GM23338 (cell line): Measurements from ENCODE around the gene SERPINB12. TPM values are rescaled to one million over a fixed set of nuclear protein-coding genes. Genes with fewer than 3 reads are reported as not detected.

Experiments used
- ATAC-seq: fragments of 200-7000 bp; cut with Tn5 transposase; 3 replicates; pipeline ENCODE4 v1.9.1; 2020
- DNase-seq: peaks from one replicate; pipeline ENCODE4 v3.0.0-alpha.2; 2015; ENCODE audit warnings: low spot score
- H2AFZ ChIP-seq: fragments of 200-600 bp; sonication (generic); 2 replicates; pipeline ENCODE4 v1.8.0; 2016; ENCODE audit warnings: antibody characterized with exemption, mild to moderate bottlenecking, moderate library complexity
- H3F3A ChIP-seq: fragments of 200-600 bp; sonication (generic); replicated peaks from 2 replicates; pipeline ENCODE4 v1.8.0; 2017; ENCODE audit warnings: antibody characterized with exemption, mixed run types, low read depth
- H3K27ac ChIP-seq: fragments of 200-600 bp; sonication (generic); 2 replicates; pipeline ENCODE4 v1.6.1; 2016; ENCODE audit warnings: low read depth
- H3K27me3 ChIP-seq: fragments of 200-600 bp; sonication (generic); 2 replicates; pipeline ENCODE4 v1.8.0; 2016; ENCODE audit warnings: mild to moderate bottlenecking, mixed run types, moderate library complexity; ENCODE audit not compliant: insufficient read depth
- H3K36me3 ChIP-seq: fragments of 200-600 bp; sonication (generic); 2 replicates; pipeline ENCODE4 v1.8.0; 2016; ENCODE audit warnings: mild to moderate bottlenecking; ENCODE audit not compliant: insufficient read depth
- H3K4me1 ChIP-seq: fragments of 200-600 bp; sonication (generic); 2 replicates; pipeline ENCODE4 v1.8.0; 2016; ENCODE audit warnings: mild to moderate bottlenecking, moderate library complexity; ENCODE audit not compliant: insufficient read depth
- H3K4me2 ChIP-seq: fragments of 200-600 bp; sonication (generic); 2 replicates; pipeline ENCODE4 v1.7.1; 2017; ENCODE audit warnings: mixed run types
- H3K4me3 ChIP-seq: fragments of 200-600 bp; sonication (generic); 2 replicates; pipeline ENCODE4 v1.6.1; 2016; ENCODE audit warnings: mixed run types
- H3K79me2 ChIP-seq: fragments of 200-600 bp; sonication (generic); replicated peaks from 2 replicates; pipeline ENCODE4 v1.8.0; 2017; ENCODE audit warnings: mild to moderate bottlenecking; ENCODE audit not compliant: insufficient read depth
- H3K9me2 ChIP-seq: fragments of 200-600 bp; sonication (generic); 2 replicates; pipeline ENCODE4 v1.8.0; 2017; ENCODE audit not compliant: insufficient read depth
- H4K20me1 ChIP-seq: fragments of 200-600 bp; sonication (generic); replicated peaks from 2 replicates; pipeline ENCODE4 v1.8.0; 2017; ENCODE audit warnings: mild to moderate bottlenecking; ENCODE audit not compliant: insufficient read depth
- H3K27ac Mint-ChIP-seq: 2 replicates; pipeline ENCODE4 v1.8.0; 2020; ENCODE audit warnings: inconsistent platforms, mild to moderate bottlenecking, moderate library complexity, mixed read lengths
- H3K27me3 Mint-ChIP-seq: 3 replicates; pipeline ENCODE4 v1.8.0; 2022; ENCODE audit warnings: low read depth, mild to moderate bottlenecking, moderate library complexity, mixed read lengths, inconsistent platforms; ENCODE audit not compliant: insufficient read depth, poor library complexity
- H3K36me3 Mint-ChIP-seq: 3 replicates; pipeline ENCODE4 v1.8.0; 2021; ENCODE audit warnings: low read depth, mild to moderate bottlenecking, inconsistent platforms, moderate library complexity, mixed read lengths
- H3K4me1 Mint-ChIP-seq: 3 replicates; pipeline ENCODE4 v1.8.0; 2020; ENCODE audit warnings: mild to moderate bottlenecking, inconsistent platforms, mixed read lengths
- H3K4me3 Mint-ChIP-seq: 3 replicates; pipeline ENCODE4 v1.8.0; 2021; ENCODE audit warnings: moderate library complexity, mild to moderate bottlenecking, inconsistent platforms, mixed read lengths
- H3K9me3 Mint-ChIP-seq: 3 replicates; pipeline ENCODE4 v1.8.0; 2020; ENCODE audit warnings: moderate library complexity, mild to moderate bottlenecking, inconsistent platforms, mixed read lengths
- CREB1 ChIP-seq: fragments of 250-450 bp; sonication (Bioruptor Pico); IDR thresholded peaks from 2 replicates; pipeline ENCODE4 v1.5.0; 2020; ENCODE audit warnings: low read depth, mild to moderate bottlenecking, moderate library complexity
- EZH2 ChIP-seq: fragments of 200-600 bp; sonication (generic); IDR thresholded peaks from one replicate; pipeline ENCODE4 v1.8.0; 2017; ENCODE audit warnings: antibody characterized with exemption, mild to moderate bottlenecking, low read depth; ENCODE audit not compliant: unreplicated experiment
- EZH2phosphoT487 ChIP-seq: fragments of 200-600 bp; sonication (generic); IDR thresholded peaks from one replicate; pipeline ENCODE4 v1.8.1; 2018; ENCODE audit warnings: antibody characterized with exemption; ENCODE audit not compliant: unreplicated experiment
- POLR2AphosphoS5 ChIP-seq: IDR thresholded peaks from 2 replicates; pipeline ENCODE4 v1.6.1; 2016; ENCODE audit warnings: antibody characterized with exemption, low read depth
- polyA plus RNA-seq: library from polyadenylated mRNA; unstranded; fragments of >200 nt; fragmentation: Nextera tagmentation; extraction: Ambion mirVana; gene quantifications from 2 replicates; pipeline ENCODE4 v1.2.1, GENCODE V29; 2016
- total RNA-seq: library from RNA; depleted of rRNA; stranded (reverse); fragments of >200 nt; shearing (Covaris generic); gene quantifications from 2 replicates; pipeline ENCODE4 v1.2.3, GENCODE V29; 2014
- TF ChIP-seq, protein P1 (sequence below): IDR thresholded peaks from one replicate; pipeline ENCODE4 v1.6.1; 2018; ENCODE audit warnings: antibody characterized with exemption; ENCODE audit not compliant: unreplicated experiment
- TF ChIP-seq, protein P2 (sequence below): IDR thresholded peaks from 2 replicates; pipeline ENCODE4 v1.6.1; 2016; ENCODE audit warnings: antibody characterized with exemption
- TF ChIP-seq, protein P3 (sequence below): fragments of 250-450 bp; sonication (Bioruptor Pico); IDR thresholded peaks from 2 replicates; pipeline ENCODE4 v1.5.0; 2020; ENCODE audit warnings: mild to moderate bottlenecking, moderate library complexity
- TF ChIP-seq, protein P4 (sequence below), 2 experiments: fragments of 200-600 bp in 1 of 2; sonication (generic) in 1 of 2; conservative IDR thresholded peaks; 2 replicates each; pipeline versions ENCODE4 v1.5.1 to v1.6.1; 2016 to 2017; ENCODE audit warnings: antibody characterized with exemption in 2 of 2, low read depth in 2 of 2, mild to moderate bottlenecking in 2 of 2, moderate library complexity in 1 of 2

Gene SERPINB12
- total and polyA plus RNA-seq, 2 experiments from 2014 or later = not detected

DNA sequence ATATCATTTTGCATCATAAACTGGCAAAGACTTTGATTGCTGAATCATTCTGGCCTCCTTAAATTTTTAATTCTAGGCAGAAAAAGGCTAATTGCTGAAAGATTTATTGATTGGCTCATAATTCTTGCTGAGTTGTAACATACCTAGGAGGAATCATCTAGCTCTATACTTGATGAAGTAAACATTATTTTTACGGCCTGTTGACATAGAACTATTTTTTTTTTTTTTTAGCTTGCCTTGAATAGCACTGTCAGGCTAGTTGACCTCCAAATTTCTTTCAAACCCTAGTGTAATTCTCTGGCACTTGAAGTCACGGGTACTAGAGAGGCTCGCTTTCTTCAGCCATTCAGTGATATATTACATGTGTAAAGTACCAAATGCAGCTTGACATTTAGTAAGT, 2.8 kb downstream of the SERPINB12 start (continued):
- TF ChIP-seq, protein P1, sequence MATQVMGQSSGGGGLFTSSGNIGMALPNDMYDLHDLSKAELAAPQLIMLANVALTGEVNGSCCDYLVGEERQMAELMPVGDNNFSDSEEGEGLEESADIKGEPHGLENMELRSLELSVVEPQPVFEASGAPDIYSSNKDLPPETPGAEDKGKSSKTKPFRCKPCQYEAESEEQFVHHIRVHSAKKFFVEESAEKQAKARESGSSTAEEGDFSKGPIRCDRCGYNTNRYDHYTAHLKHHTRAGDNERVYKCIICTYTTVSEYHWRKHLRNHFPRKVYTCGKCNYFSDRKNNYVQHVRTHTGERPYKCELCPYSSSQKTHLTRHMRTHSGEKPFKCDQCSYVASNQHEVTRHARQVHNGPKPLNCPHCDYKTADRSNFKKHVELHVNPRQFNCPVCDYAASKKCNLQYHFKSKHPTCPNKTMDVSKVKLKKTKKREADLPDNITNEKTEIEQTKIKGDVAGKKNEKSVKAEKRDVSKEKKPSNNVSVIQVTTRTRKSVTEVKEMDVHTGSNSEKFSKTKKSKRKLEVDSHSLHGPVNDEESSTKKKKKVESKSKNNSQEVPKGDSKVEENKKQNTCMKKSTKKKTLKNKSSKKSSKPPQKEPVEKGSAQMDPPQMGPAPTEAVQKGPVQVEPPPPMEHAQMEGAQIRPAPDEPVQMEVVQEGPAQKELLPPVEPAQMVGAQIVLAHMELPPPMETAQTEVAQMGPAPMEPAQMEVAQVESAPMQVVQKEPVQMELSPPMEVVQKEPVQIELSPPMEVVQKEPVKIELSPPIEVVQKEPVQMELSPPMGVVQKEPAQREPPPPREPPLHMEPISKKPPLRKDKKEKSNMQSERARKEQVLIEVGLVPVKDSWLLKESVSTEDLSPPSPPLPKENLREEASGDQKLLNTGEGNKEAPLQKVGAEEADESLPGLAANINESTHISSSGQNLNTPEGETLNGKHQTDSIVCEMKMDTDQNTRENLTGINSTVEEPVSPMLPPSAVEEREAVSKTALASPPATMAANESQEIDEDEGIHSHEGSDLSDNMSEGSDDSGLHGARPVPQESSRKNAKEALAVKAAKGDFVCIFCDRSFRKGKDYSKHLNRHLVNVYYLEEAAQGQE = no peak
- TF ChIP-seq, protein P2, sequence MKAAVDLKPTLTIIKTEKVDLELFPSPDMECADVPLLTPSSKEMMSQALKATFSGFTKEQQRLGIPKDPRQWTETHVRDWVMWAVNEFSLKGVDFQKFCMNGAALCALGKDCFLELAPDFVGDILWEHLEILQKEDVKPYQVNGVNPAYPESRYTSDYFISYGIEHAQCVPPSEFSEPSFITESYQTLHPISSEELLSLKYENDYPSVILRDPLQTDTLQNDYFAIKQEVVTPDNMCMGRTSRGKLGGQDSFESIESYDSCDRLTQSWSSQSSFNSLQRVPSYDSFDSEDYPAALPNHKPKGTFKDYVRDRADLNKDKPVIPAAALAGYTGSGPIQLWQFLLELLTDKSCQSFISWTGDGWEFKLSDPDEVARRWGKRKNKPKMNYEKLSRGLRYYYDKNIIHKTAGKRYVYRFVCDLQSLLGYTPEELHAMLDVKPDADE = no peak

DNA sequence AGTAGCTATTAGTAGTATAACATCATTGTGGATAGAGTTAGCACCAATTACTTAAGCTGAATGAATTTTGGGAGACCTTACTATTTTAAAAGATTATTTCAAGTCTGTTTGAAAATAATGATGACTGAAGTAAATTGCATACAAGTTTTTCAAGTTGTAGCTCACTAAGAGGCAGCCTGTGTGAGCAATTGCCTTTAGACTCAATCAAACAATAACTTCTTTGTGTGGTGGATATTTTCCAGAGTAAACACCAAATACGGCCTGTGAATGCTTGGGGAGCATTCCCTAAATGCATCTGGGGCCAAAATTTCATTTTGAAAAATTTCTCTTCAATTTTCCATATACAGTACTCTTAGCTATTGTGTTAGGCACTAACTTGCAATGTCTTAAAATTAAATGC, 7.9 kb downstream of the SERPINB12 start:
- H3K4me1 ChIP-seq = no peaks in the 10 kb centered on the region
- Mint-ChIP-seq H3K4me1 (peaks cover 5% of the 10 kb centered on the region; the same call in 2 of the 3 replicates), H3K27ac (no peak overlapping the region), H3K36me3 (no peaks in the 10 kb centered on the region), H3K4me3 (no peak overlapping the region), H3K27me3 (no peaks in the 10 kb centered on the region), H3K9me3 (no peaks in the 10 kb centered on the region)
- no peak overlapping the region for H3K27ac ChIP-seq
- DNase-seq (no peak), ATAC-seq (no peak)
- H3K36me3 ChIP-seq = no peaks in the 10 kb centered on the region
- no peaks in the 10 kb centered on the region for H3F3A ChIP-seq
- no peak overlapping the region for H2AFZ ChIP-seq
- H3K27me3 ChIP-seq = no peaks in the 10 kb centered on the region
- H3K9me2 ChIP-seq = peaks cover 6% of the 10 kb centered on the region; the same call in 1 of the 2 replicates
- no peaks in the 10 kb centered on the region for H4K20me1 ChIP-seq
- H3K79me2 ChIP-seq = no peaks in the 10 kb centered on the region
- no peak overlapping the region for H3K4me3 ChIP-seq
- no peak overlapping the region for H3K4me2 ChIP-seq
- TF ChIP-seq POLR2AphosphoS5 = no peak
- no peak for TF ChIP-seq EZH2phosphoT487
- TF ChIP-seq, protein P3, sequence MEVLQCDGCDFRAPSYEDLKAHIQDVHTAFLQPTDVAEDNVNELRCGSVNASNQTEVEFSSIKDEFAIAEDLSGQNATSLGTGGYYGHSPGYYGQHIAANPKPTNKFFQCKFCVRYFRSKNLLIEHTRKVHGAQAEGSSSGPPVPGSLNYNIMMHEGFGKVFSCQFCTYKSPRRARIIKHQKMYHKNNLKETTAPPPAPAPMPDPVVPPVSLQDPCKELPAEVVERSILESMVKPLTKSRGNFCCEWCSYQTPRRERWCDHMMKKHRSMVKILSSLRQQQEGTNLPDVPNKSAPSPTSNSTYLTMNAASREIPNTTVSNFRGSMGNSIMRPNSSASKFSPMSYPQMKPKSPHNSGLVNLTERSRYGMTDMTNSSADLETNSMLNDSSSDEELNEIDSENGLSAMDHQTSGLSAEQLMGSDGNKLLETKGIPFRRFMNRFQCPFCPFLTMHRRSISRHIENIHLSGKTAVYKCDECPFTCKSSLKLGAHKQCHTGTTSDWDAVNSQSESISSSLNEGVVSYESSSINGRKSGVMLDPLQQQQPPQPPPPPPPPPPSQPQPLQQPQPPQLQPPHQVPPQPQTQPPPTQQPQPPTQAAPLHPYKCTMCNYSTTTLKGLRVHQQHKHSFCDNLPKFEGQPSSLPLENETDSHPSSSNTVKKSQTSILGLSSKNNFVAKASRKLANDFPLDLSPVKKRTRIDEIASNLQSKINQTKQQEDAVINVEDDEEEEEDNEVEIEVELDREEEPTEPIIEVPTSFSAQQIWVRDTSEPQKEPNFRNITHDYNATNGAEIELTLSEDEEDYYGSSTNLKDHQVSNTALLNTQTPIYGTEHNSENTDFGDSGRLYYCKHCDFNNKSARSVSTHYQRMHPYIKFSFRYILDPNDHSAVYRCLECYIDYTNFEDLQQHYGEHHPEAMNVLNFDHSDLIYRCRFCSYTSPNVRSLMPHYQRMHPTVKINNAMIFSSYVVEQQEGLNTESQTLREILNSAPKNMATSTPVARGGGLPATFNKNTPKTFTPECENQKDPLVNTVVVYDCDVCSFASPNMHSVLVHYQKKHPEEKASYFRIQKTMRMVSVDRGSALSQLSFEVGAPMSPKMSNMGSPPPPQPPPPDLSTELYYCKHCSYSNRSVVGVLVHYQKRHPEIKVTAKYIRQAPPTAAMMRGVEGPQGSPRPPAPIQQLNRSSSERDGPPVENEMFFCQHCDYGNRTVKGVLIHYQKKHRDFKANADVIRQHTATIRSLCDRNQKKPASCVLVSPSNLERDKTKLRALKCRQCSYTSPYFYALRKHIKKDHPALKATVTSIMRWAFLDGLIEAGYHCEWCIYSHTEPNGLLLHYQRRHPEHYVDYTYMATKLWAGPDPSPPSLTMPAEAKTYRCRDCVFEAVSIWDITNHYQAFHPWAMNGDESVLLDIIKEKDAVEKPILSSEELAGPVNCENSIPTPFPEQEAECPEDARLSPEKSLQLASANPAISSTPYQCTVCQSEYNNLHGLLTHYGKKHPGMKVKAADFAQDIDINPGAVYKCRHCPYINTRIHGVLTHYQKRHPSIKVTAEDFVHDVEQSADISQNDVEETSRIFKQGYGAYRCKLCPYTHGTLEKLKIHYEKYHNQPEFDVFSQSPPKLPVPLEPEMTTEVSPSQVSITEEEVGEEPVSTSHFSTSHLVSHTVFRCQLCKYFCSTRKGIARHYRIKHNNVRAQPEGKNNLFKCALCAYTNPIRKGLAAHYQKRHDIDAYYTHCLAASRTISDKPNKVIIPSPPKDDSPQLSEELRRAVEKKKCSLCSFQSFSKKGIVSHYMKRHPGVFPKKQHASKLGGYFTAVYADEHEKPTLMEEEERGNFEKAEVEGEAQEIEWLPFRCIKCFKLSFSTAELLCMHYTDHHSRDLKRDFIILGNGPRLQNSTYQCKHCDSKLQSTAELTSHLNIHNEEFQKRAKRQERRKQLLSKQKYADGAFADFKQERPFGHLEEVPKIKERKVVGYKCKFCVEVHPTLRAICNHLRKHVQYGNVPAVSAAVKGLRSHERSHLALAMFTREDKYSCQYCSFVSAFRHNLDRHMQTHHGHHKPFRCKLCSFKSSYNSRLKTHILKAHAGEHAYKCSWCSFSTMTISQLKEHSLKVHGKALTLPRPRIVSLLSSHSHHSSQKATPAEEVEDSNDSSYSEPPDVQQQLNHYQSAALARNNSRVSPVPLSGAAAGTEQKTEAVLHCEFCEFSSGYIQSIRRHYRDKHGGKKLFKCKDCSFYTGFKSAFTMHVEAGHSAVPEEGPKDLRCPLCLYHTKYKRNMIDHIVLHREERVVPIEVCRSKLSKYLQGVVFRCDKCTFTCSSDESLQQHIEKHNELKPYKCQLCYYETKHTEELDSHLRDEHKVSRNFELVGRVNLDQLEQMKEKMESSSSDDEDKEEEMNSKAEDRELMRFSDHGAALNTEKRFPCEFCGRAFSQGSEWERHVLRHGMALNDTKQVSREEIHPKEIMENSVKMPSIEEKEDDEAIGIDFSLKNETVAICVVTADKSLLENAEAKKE = no peak
- no peak for TF ChIP-seq CREB1 (CRISPR knock-in tag)
- TF ChIP-seq, protein P4, sequence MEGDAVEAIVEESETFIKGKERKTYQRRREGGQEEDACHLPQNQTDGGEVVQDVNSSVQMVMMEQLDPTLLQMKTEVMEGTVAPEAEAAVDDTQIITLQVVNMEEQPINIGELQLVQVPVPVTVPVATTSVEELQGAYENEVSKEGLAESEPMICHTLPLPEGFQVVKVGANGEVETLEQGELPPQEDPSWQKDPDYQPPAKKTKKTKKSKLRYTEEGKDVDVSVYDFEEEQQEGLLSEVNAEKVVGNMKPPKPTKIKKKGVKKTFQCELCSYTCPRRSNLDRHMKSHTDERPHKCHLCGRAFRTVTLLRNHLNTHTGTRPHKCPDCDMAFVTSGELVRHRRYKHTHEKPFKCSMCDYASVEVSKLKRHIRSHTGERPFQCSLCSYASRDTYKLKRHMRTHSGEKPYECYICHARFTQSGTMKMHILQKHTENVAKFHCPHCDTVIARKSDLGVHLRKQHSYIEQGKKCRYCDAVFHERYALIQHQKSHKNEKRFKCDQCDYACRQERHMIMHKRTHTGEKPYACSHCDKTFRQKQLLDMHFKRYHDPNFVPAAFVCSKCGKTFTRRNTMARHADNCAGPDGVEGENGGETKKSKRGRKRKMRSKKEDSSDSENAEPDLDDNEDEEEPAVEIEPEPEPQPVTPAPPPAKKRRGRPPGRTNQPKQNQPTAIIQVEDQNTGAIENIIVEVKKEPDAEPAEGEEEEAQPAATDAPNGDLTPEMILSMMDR (conservative IDR thresholded peaks at IDR 0.05; ENCODE audit: low read depth in 2 of 2) = no peak
- TF ChIP-seq, protein P2 = no peak
- TF ChIP-seq EZH2 = no peak
